ENCODE measurements around the gene THPO.

Gene THPO

GRCh38 chr3:184381261-184382224 lies 3.5 kb upstream of the THPO start:
- Histone ChIP-seq H3K79me1 (ENCODE audit: low read depth, low read length) (no peaks in the 10 kb centered on the region), H3K18ac (ENCODE audit: low read length) (peak overlapping the region; percentile 91)

GRCh38 chr3:184380627-184381260 lies 2.7 kb upstream of the THPO start:
- Histone ChIP-seq H3K9me3 (replicated peaks in 1 of 2; ENCODE audit: control insufficient read depth in 2 of 2, insufficient read depth in 1 of 2, low read depth in 1 of 2, low read length in 2 of 2) (no peaks in the 10 kb centered on the region), H3K27me3 (ENCODE audit: control insufficient read depth in 3 of 3, insufficient read depth in 3 of 3, low read depth in 1 of 3, low read length in 3 of 3) (peaks cover 8 to 22% (median 18%) of the 10 kb centered on the region in 3 experiments), H3K4me3 (ENCODE audit: low read length in 2 of 2) (peak overlapping the region; percentile 45 to 81), H3K14ac (ENCODE audit: low read length) (peak overlapping the region; percentile 90), H3K23ac (ENCODE audit: low read depth, low read length, poor library complexity) (peak overlapping the region; percentile 12), H3K4me1 (ENCODE audit: control insufficient read depth in 2 of 2, insufficient read depth in 1 of 2, low read depth in 1 of 2, low read length in 2 of 2) (peaks cover 26 to 38% of the 10 kb centered on the region in 2 donors), H3K18ac (ENCODE audit: low read length) (peak overlapping the region; percentile 94), H2AFZ (ENCODE audit: low read length) (peak overlapping the region; percentile 89), H2BK5ac (ENCODE audit: low read length) (peak overlapping the region; percentile 71), H2BK120ac (ENCODE audit: low read depth, low read length) (no peak overlapping the region), H2AK5ac (ENCODE audit: low read depth, low read length) (peak overlapping the region; percentile 47), H3K9ac (ENCODE audit: low read depth, low read length, poor library complexity) (peak overlapping the region; percentile 85), H2BK15ac (ENCODE audit: low read length) (peak overlapping the region; percentile 81), H3K79me1 (ENCODE audit: low read depth, low read length) (no peaks in the 10 kb centered on the region), H3K4me2 (ENCODE audit: insufficient read depth, low read length, poor library complexity, severe bottlenecking) (peak overlapping the region; percentile 87), H4K8ac (ENCODE audit: low read depth, low read length) (no peak overlapping the region), H3K27ac (replicated peaks; ENCODE audit: low read length) (no peak overlapping the region), H3K36me3 (replicated peaks in 1 of 2; ENCODE audit: control insufficient read depth in 2 of 2, insufficient read depth in 2 of 2, low read length in 2 of 2) (peaks cover 0 to 3% of the 10 kb centered on the region in 2 donors), H2BK12ac (ENCODE audit: low read length) (peak overlapping the region; percentile 91), H4K91ac (ENCODE audit: low read depth, low read length, poor library complexity) (no peak overlapping the region), H3K4ac (ENCODE audit: low read length) (peak overlapping the region; percentile 12)
- no CpG with 5 or more reads among the region's 42 CpGs for WGBS, 2 donors (ENCODE audit: extremely low coverage in 2 of 2, insufficient read length in 2 of 2, insufficient replicate concordance in 1 of 2)
- DNase-seq (ENCODE audit: low spot score), result no peak

More at GRCh38 chr3:184381261-184382224, 3.5 kb upstream of the THPO start:
- H3K4me1 ChIP-seq (ENCODE audit: control insufficient read depth in 2 of 2, insufficient read depth in 1 of 2, low read depth in 1 of 2, low read length in 2 of 2), result peaks cover 26 to 32% of the 10 kb centered on the region in 2 donors
- no peak overlapping the region for H3K4ac ChIP-seq (ENCODE audit: low read length)
- peak overlapping the region; percentile 45 to 72 for H3K4me3 ChIP-seq (ENCODE audit: low read length in 2 of 2)
- H3K4me2 ChIP-seq (ENCODE audit: insufficient read depth, low read length, poor library complexity, severe bottlenecking), result peak overlapping the region; percentile 87
- no peak overlapping the region for H2BK5ac ChIP-seq (ENCODE audit: low read length)
- peak overlapping the region; percentile 47 for H2AK5ac ChIP-seq (ENCODE audit: low read depth, low read length)
- DNase-seq (ENCODE audit: low spot score), result no peak
- H4K8ac ChIP-seq (ENCODE audit: low read depth, low read length), result no peak overlapping the region
- no peak overlapping the region for H4K91ac ChIP-seq (ENCODE audit: low read depth, low read length, poor library complexity)
- no peaks in the 10 kb centered on the region for H3K9me3 ChIP-seq (replicated peaks in 1 of 2; ENCODE audit: control insufficient read depth in 2 of 2, insufficient read depth in 1 of 2, low read depth in 1 of 2, low read length in 2 of 2)
- H2BK12ac ChIP-seq (ENCODE audit: low read length), result peak overlapping the region; percentile 14
- H3K36me3 ChIP-seq (replicated peaks in 1 of 2; ENCODE audit: control insufficient read depth in 2 of 2, insufficient read depth in 2 of 2, low read length in 2 of 2), result no peaks in the 10 kb centered on the region
- H2BK15ac ChIP-seq (ENCODE audit: low read length), result peak overlapping the region; percentile 50
- no peak overlapping the region for H3K27ac ChIP-seq (replicated peaks; ENCODE audit: low read length)
- peaks cover 8 to 22% (median 18%) of the 10 kb centered on the region in 3 experiments for H3K27me3 ChIP-seq (ENCODE audit: control insufficient read depth in 3 of 3, insufficient read depth in 3 of 3, low read depth in 1 of 3, low read length in 3 of 3)
- H2AFZ ChIP-seq (ENCODE audit: low read length), result peak overlapping the region; percentile 84
- no peak overlapping the region for H2BK120ac ChIP-seq (ENCODE audit: low read depth, low read length)
- no CpG with 5 or more reads among the region's 55 CpGs for WGBS, 2 donors (ENCODE audit: extremely low coverage in 2 of 2, insufficient read length in 2 of 2, insufficient replicate concordance in 1 of 2)
- H3K23ac ChIP-seq (ENCODE audit: low read depth, low read length, poor library complexity), result peak overlapping the region; percentile 12
- no peak overlapping the region for H3K14ac ChIP-seq (ENCODE audit: low read length)
- peak overlapping the region; percentile 71 for H3K9ac ChIP-seq (ENCODE audit: low read depth, low read length, poor library complexity)

- peak overlapping the region; percentile 90 for H3K14ac ChIP-seq (ENCODE audit: low read length)
- H2AK5ac ChIP-seq (ENCODE audit: low read depth, low read length), result peak overlapping the region; percentile 47
- WGBS, 2 donors (ENCODE audit: extremely low coverage in 2 of 2, insufficient read length in 2 of 2, insufficient replicate concordance in 1 of 2), result no CpG with 5 or more reads among the region's 62 CpGs
- H3K9ac ChIP-seq (ENCODE audit: low read depth, low read length, poor library complexity), result peak overlapping the region; percentile 85
- H3K79me1 ChIP-seq (ENCODE audit: low read depth, low read length), result no peaks in the 10 kb centered on the region
- H3K36me3 ChIP-seq (replicated peaks in 1 of 2; ENCODE audit: control insufficient read depth in 2 of 2, insufficient read depth in 2 of 2, low read length in 2 of 2), result peaks cover 0 to 8% of the 10 kb centered on the region in 2 donors
- H3K27ac ChIP-seq (replicated peaks; ENCODE audit: low read length), result no peak overlapping the region
- no peak for DNase-seq (ENCODE audit: low spot score)
- H4K91ac ChIP-seq (ENCODE audit: low read depth, low read length, poor library complexity), result no peak overlapping the region
- H2BK5ac ChIP-seq (ENCODE audit: low read length), result no peak overlapping the region
- peak overlapping the region; percentile 91 for H2BK12ac ChIP-seq (ENCODE audit: low read length)
- no peak overlapping the region for H2BK120ac ChIP-seq (ENCODE audit: low read depth, low read length)
- H3K23ac ChIP-seq (ENCODE audit: low read depth, low read length, poor library complexity), result no peak overlapping the region
- peaks cover 26 to 41% of the 10 kb centered on the region in 2 donors for H3K4me1 ChIP-seq (ENCODE audit: control insufficient read depth in 2 of 2, insufficient read depth in 1 of 2, low read depth in 1 of 2, low read length in 2 of 2)
- H3K18ac ChIP-seq (ENCODE audit: low read length), result peak overlapping the region; percentile 94
- H4K8ac ChIP-seq (ENCODE audit: low read depth, low read length), result no peak overlapping the region
- peak overlapping the region; percentile 89 for H2AFZ ChIP-seq (ENCODE audit: low read length)
- peak overlapping the region; percentile 45 to 81 for H3K4me3 ChIP-seq (ENCODE audit: low read length in 2 of 2)
- H3K4ac ChIP-seq (ENCODE audit: low read length), result no peak overlapping the region
- peak overlapping the region; percentile 87 for H3K4me2 ChIP-seq (ENCODE audit: insufficient read depth, low read length, poor library complexity, severe bottlenecking)
- peaks cover 8 to 22% (median 18%) of the 10 kb centered on the region in 3 experiments for H3K27me3 ChIP-seq (ENCODE audit: control insufficient read depth in 3 of 3, insufficient read depth in 3 of 3, low read depth in 1 of 3, low read length in 3 of 3)
- no peaks in the 10 kb centered on the region for H3K9me3 ChIP-seq (replicated peaks in 1 of 2; ENCODE audit: control insufficient read depth in 2 of 2, insufficient read depth in 1 of 2, low read depth in 1 of 2, low read length in 2 of 2)
- peak overlapping the region; percentile 81 for H2BK15ac ChIP-seq (ENCODE audit: low read length)
Measured at GRCh38 chr3:184380185-184380626, 2.2 kb upstream of the THPO start.

All from neuronal stem cell (in vitro differentiated cells).